ENCODE results near the gene SLC43A3. TPM values are rescaled to one million over a fixed set of nuclear protein-coding genes. Genes with fewer than 3 reads are reported as not detected.

SLC43A3 gene
- total and polyA plus RNA-seq, 2 donors (not counting 3 experiments of a cell fraction or from before 2014, with no cell fraction given) = 68.9 to 104 TPM

- DNase-seq (ENCODE audit: low read depth, low spot score) = no peak
- intact Hi-C loops (cut with micrococcal nuclease) = no loop called here
- CTCF ChIA-PET = interaction anchor here (1.6 to 2.3 kb wide), 3 partner anchors 11 to 22 kb away, joined by 3 to 10 read pairs (median 4); partner anchors contain the start of gene RTN4RL2
- Histone ChIP-seq H3K36me3 (ENCODE audit: control insufficient read depth in 2 of 2, extremely low read depth in 1 of 2, insufficient read depth in 2 of 2, low read length in 2 of 2) (no peaks in the 10 kb centered on the region), H3K4me2 (ENCODE audit: insufficient read depth, low read length) (no peak overlapping the region), H3K79me2 (ENCODE audit: control insufficient read depth, insufficient read depth, low read length) (no peaks in the 10 kb centered on the region), H3K9ac (replicated peaks; ENCODE audit: extremely low read depth, insufficient read depth, low read length) (no peak overlapping the region), H3K27ac (ENCODE audit: insufficient read depth, low read depth, low read length) (no peak overlapping the region), H3K4me3 (replicated peaks in 1 of 3; ENCODE audit: insufficient read depth in 1 of 3, low read depth in 1 of 3, low read length in 3 of 3) (no peak overlapping the region), H4K20me1 (replicated peaks; ENCODE audit: control insufficient read depth, extremely low read depth, insufficient read depth, low read length) (no peaks in the 10 kb centered on the region), H3K4me1 (ENCODE audit: control insufficient read depth, extremely low read depth, insufficient read depth, low read length) (peaks cover 4% of the 10 kb centered on the region), H3K27me3 (ENCODE audit: control insufficient read depth in 2 of 2, insufficient read depth in 2 of 2, low read length in 2 of 2) (peaks cover 4 to 11% of the 10 kb centered on the region in 2 experiments), H2AFZ (ENCODE audit: low read depth, low read length) (no peak overlapping the region), H3K9me3 (replicated peaks; ENCODE audit: control insufficient read depth, insufficient read depth, low read length) (no peaks in the 10 kb centered on the region), H3K9me1 (replicated peaks; ENCODE audit: control insufficient read depth, extremely low read depth, insufficient read depth, low read length) (no peaks in the 10 kb centered on the region)
- no TSS peak for BruUV-seq (replicated peaks)
- dilution Hi-C loops (cut with MboI; ENCODE audit: extremely low pct_ligation_motif_present, low sequenced_read_pairs) = no loop called here
- FAIRE-seq = no peak
- POLR2A ChIA-PET = no interaction called here
- TF ChIP-seq EZH2 (IDR thresholded peaks at IDR 0.05; ENCODE audit: borderline replicate concordance, low read depth, low read length, severe bottlenecking) (no peak), POLR2AphosphoS5 (IDR thresholded peaks at IDR 0.05; ENCODE audit: insufficient read depth, low read depth, low read length) (no peak), GATA2 (IDR thresholded peaks at IDR 0.05; ENCODE audit: insufficient read depth, insufficient read length, low read depth, low read length) (no peak), MYC (IDR thresholded peaks at IDR 0.05; ENCODE audit: low read depth, low read length) (no peak), CTCF (IDR thresholded peaks at IDR 0.05; ENCODE audit: extremely low read depth in 1 of 2, insufficient read depth in 1 of 2, low read depth in 1 of 2, low read length in 2 of 2) (no peak)
Observed at GRCh38 chr11:57471496-57471895, 44.6 kb upstream of the SLC43A3 start.

GRCh38 chr11:57469268-57469667, 42.3 kb upstream of the SLC43A3 start:
- Histone ChIP-seq H4K20me1 (replicated peaks; ENCODE audit: control insufficient read depth, extremely low read depth, insufficient read depth, low read length) (no peaks in the 10 kb centered on the region), H3K9ac (replicated peaks; ENCODE audit: extremely low read depth, insufficient read depth, low read length) (no peak overlapping the region), H3K27ac (ENCODE audit: insufficient read depth, low read depth, low read length) (no peak overlapping the region), H3K9me3 (replicated peaks; ENCODE audit: control insufficient read depth, insufficient read depth, low read length) (no peaks in the 10 kb centered on the region), H3K79me2 (ENCODE audit: control insufficient read depth, insufficient read depth, low read length) (no peaks in the 10 kb centered on the region), H3K4me2 (ENCODE audit: insufficient read depth, low read length) (no peak overlapping the region), H3K36me3 (ENCODE audit: control insufficient read depth in 2 of 2, extremely low read depth in 1 of 2, insufficient read depth in 2 of 2, low read length in 2 of 2) (no peaks in the 10 kb centered on the region), H3K4me3 (replicated peaks in 1 of 3; ENCODE audit: insufficient read depth in 1 of 3, low read depth in 1 of 3, low read length in 3 of 3) (no peak overlapping the region), H3K4me1 (ENCODE audit: control insufficient read depth, extremely low read depth, insufficient read depth, low read length) (no peaks in the 10 kb centered on the region), H2AFZ (ENCODE audit: low read depth, low read length) (no peak overlapping the region), H3K9me1 (replicated peaks; ENCODE audit: control insufficient read depth, extremely low read depth, insufficient read depth, low read length) (no peaks in the 10 kb centered on the region), H3K27me3 (ENCODE audit: control insufficient read depth in 2 of 2, insufficient read depth in 2 of 2, low read length in 2 of 2) (peaks cover 0 to 2% of the 10 kb centered on the region in 2 experiments)
- dilution Hi-C loops (cut with MboI; ENCODE audit: extremely low pct_ligation_motif_present, low sequenced_read_pairs) (no loop called here), intact Hi-C loops (cut with micrococcal nuclease) (no loop called here)
- TF ChIP-seq GATA2 (IDR thresholded peaks at IDR 0.05; ENCODE audit: insufficient read depth, insufficient read length, low read depth, low read length) = no peak
- TF ChIP-seq CTCF (IDR thresholded peaks at IDR 0.05; ENCODE audit: extremely low read depth in 1 of 2, insufficient read depth in 1 of 2, low read depth in 1 of 2, low read length in 2 of 2) = no peak
- no peak for TF ChIP-seq JUN (IDR thresholded peaks at IDR 0.05; ENCODE audit: borderline replicate concordance, insufficient read depth, insufficient read length, low read depth)
- no peak for TF ChIP-seq MYC (IDR thresholded peaks at IDR 0.05; ENCODE audit: low read depth, low read length)
- DNase-seq (ENCODE audit: low read depth, low spot score) (no peak), FAIRE-seq (no peak)
- ChIA-PET CTCF (interaction anchor here (1.6 to 2.1 kb wide), 2 partner anchors 9 to 12 kb away, joined by 5 to 8 read pairs; partner anchors contain the start of gene RTN4RL2), POLR2A (interaction anchor here (0.6 kb wide), 1 partner anchor 56 kb away, joined by 3 read pairs; no protein-coding TSS in a partner anchor)
- BruUV-seq (replicated peaks) = no TSS peak
